ENCODE results near the gene RBBP8NL. TPM values are rescaled to one million over a fixed set of nuclear protein-coding genes. Genes with fewer than 3 reads are reported as not detected.

The RBBP8NL gene
- total RNA-seq, 1 experiment from 2014 or later = not detected

- ATAC-seq (no peak), DNase-seq (ENCODE audit: low read depth, low spot score) (no peak)
- Histone ChIP-seq H3K27ac (ENCODE audit: low read length) (no peak overlapping the region), H3K4me1 (ENCODE audit: control insufficient read depth, insufficient read depth, low read length) (peaks cover 10% of the 10 kb centered on the region; the same call in 1 of the 2 replicates), H3K36me3 (ENCODE audit: control insufficient read depth, insufficient read depth, low read length) (no peaks in the 10 kb centered on the region), H3K27me3 (ENCODE audit: control insufficient read depth, insufficient read depth, low read length) (no peaks in the 10 kb centered on the region), H3K9me3 (ENCODE audit: control insufficient read depth, insufficient read depth, low read depth, low read length) (no peaks in the 10 kb centered on the region), H3K4me3 (ENCODE audit: low read depth in 2 of 2, low read length in 2 of 2) (no peak overlapping the region)
- intact Hi-C loops (cut with micrococcal nuclease; ENCODE audit: unreplicated experiment) (no loop called here), in situ Hi-C loops (cut with HindIII; ENCODE audit: low pct_unique_long_range_greater_than_20kb, low sequenced_read_pairs) (no loop called here)
- no TSS peak for BruUV-seq (replicated peaks)
- POLR2A ChIA-PET = no interaction called here
- TF ChIP-seq, protein P1, sequence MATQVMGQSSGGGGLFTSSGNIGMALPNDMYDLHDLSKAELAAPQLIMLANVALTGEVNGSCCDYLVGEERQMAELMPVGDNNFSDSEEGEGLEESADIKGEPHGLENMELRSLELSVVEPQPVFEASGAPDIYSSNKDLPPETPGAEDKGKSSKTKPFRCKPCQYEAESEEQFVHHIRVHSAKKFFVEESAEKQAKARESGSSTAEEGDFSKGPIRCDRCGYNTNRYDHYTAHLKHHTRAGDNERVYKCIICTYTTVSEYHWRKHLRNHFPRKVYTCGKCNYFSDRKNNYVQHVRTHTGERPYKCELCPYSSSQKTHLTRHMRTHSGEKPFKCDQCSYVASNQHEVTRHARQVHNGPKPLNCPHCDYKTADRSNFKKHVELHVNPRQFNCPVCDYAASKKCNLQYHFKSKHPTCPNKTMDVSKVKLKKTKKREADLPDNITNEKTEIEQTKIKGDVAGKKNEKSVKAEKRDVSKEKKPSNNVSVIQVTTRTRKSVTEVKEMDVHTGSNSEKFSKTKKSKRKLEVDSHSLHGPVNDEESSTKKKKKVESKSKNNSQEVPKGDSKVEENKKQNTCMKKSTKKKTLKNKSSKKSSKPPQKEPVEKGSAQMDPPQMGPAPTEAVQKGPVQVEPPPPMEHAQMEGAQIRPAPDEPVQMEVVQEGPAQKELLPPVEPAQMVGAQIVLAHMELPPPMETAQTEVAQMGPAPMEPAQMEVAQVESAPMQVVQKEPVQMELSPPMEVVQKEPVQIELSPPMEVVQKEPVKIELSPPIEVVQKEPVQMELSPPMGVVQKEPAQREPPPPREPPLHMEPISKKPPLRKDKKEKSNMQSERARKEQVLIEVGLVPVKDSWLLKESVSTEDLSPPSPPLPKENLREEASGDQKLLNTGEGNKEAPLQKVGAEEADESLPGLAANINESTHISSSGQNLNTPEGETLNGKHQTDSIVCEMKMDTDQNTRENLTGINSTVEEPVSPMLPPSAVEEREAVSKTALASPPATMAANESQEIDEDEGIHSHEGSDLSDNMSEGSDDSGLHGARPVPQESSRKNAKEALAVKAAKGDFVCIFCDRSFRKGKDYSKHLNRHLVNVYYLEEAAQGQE (IDR thresholded peaks at IDR 0.05; ENCODE audit: insufficient read depth in 1 of 2, low read depth in 2 of 2, low read length in 1 of 2) = no peak
- no peak for TF ChIP-seq TCF7L2 (IDR thresholded peaks at IDR 0.05; ENCODE audit: low read depth, low read length)
- no peak for TF ChIP-seq POLR2AphosphoS5 (IDR thresholded peaks at IDR 0.05; ENCODE audit: low read depth, low read length)
- no peak for TF ChIP-seq SIN3A (IDR thresholded peaks at IDR 0.05; ENCODE audit: borderline replicate concordance, insufficient read depth, low read depth, low read length)
- TF ChIP-seq, protein P2, sequence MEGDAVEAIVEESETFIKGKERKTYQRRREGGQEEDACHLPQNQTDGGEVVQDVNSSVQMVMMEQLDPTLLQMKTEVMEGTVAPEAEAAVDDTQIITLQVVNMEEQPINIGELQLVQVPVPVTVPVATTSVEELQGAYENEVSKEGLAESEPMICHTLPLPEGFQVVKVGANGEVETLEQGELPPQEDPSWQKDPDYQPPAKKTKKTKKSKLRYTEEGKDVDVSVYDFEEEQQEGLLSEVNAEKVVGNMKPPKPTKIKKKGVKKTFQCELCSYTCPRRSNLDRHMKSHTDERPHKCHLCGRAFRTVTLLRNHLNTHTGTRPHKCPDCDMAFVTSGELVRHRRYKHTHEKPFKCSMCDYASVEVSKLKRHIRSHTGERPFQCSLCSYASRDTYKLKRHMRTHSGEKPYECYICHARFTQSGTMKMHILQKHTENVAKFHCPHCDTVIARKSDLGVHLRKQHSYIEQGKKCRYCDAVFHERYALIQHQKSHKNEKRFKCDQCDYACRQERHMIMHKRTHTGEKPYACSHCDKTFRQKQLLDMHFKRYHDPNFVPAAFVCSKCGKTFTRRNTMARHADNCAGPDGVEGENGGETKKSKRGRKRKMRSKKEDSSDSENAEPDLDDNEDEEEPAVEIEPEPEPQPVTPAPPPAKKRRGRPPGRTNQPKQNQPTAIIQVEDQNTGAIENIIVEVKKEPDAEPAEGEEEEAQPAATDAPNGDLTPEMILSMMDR (IDR thresholded peaks at IDR 0.05) = no peak
- CTCF ChIA-PET = no interaction called here
Observed at GRCh38 chr20:62402456-62403150, 24.7 kb downstream of the RBBP8NL start.

DNA sequence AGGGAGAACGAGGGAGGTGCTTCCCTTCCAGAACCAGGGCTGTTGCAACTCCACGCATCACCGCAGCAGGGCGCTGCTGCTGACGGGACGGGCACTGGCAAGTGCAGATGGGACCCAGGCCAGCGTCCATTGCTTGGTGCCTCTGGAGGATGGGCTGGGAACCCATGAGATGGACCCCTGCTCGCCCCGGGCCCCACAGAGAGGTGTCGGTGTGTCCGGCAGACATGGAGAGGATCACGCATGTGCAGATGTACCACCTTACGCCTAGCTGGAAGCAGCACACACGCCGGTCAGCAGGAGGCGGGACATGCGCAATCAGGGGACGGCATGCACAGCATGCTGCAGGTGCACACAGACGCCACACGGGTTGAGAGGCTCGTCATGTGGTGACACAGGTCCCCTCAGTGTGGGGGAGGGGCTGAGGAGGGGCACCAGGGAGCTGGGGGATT, 26.0 kb downstream of the RBBP8NL start:
- TF ChIP-seq TCF7L2 (IDR thresholded peaks at IDR 0.05; ENCODE audit: low read depth, low read length) (no peak), SIN3A (IDR thresholded peaks at IDR 0.05; ENCODE audit: borderline replicate concordance, insufficient read depth, low read depth, low read length) (no peak), POLR2AphosphoS5 (IDR thresholded peaks at IDR 0.05; ENCODE audit: low read depth, low read length) (no peak)
- TF ChIP-seq, protein P2 (IDR thresholded peaks at IDR 0.05) = no peak; the same call in 1 of the 2 replicates
- TF ChIP-seq, protein P1 (IDR thresholded peaks at IDR 0.05; ENCODE audit: insufficient read depth in 1 of 2, low read depth in 2 of 2, low read length in 1 of 2) = no peak
- intact Hi-C loops (cut with micrococcal nuclease; ENCODE audit: unreplicated experiment) = no loop called here
- Histone ChIP-seq H3K27ac (ENCODE audit: low read length) (no peak overlapping the region), H3K4me1 (ENCODE audit: control insufficient read depth, insufficient read depth, low read length) (peaks cover 8% of the 10 kb centered on the region; the same call in 1 of the 2 replicates), H3K4me3 (ENCODE audit: low read depth in 2 of 2, low read length in 2 of 2) (no peak overlapping the region), H3K27me3 (ENCODE audit: control insufficient read depth, insufficient read depth, low read length) (no peaks in the 10 kb centered on the region), H3K36me3 (ENCODE audit: control insufficient read depth, insufficient read depth, low read length) (no peaks in the 10 kb centered on the region), H3K9me3 (ENCODE audit: control insufficient read depth, insufficient read depth, low read depth, low read length) (no peaks in the 10 kb centered on the region)
- ATAC-seq (no peak), DNase-seq (ENCODE audit: low read depth, low spot score) (no peak)
- ChIA-PET CTCF (no interaction called here), POLR2A (no interaction called here)
- no TSS peak for BruUV-seq (replicated peaks)
- in situ Hi-C loops (cut with HindIII; ENCODE audit: low pct_unique_long_range_greater_than_20kb, low sequenced_read_pairs) = no loop called here
